Vagina (tissue), 2 donors: ENCODE measurements around the gene BFSP1.

Experiments
- POLR2A ChIP-seq, 2 donors: fragments of 450-650 bp; IDR thresholded peaks; one replicate each; pipeline ENCODE4 v1.6.1; 2017; ENCODE audit warnings: antibody characterized with exemption in 2 of 2, mild to moderate bottlenecking in 2 of 2, moderate library complexity in 2 of 2
- POLR2AphosphoS5 ChIP-seq, 2 donors: sonication (generic); formaldehyde crosslinking; IDR thresholded peaks; one replicate each; pipeline ENCODE4 v1.9.0; 2017; ENCODE audit warnings: antibody characterized with exemption in 2 of 2, mild to moderate bottlenecking in 2 of 2, low read depth in 1 of 2; ENCODE audit not compliant: insufficient read depth in 1 of 2
- TF ChIP-seq, protein P1 (sequence below), 3 experiments: fragments of 450-650 bp in 2 of 3; fragments of 200-600 bp in 1 of 3; sonication (generic) in 1 of 3; IDR thresholded peaks; one replicate each; pipeline ENCODE4 v1.5.1; 2017 to 2019; ENCODE audit warnings: antibody characterized with exemption in 3 of 3, mild to moderate bottlenecking in 2 of 3, moderate library complexity in 2 of 3

- TF ChIP-seq, protein P1, sequence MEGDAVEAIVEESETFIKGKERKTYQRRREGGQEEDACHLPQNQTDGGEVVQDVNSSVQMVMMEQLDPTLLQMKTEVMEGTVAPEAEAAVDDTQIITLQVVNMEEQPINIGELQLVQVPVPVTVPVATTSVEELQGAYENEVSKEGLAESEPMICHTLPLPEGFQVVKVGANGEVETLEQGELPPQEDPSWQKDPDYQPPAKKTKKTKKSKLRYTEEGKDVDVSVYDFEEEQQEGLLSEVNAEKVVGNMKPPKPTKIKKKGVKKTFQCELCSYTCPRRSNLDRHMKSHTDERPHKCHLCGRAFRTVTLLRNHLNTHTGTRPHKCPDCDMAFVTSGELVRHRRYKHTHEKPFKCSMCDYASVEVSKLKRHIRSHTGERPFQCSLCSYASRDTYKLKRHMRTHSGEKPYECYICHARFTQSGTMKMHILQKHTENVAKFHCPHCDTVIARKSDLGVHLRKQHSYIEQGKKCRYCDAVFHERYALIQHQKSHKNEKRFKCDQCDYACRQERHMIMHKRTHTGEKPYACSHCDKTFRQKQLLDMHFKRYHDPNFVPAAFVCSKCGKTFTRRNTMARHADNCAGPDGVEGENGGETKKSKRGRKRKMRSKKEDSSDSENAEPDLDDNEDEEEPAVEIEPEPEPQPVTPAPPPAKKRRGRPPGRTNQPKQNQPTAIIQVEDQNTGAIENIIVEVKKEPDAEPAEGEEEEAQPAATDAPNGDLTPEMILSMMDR (IDR thresholded peaks at IDR 0.05): no peak
- TF ChIP-seq POLR2A (IDR thresholded peaks at IDR 0.05) (no peak), POLR2AphosphoS5 (IDR thresholded peaks at IDR 0.05; ENCODE audit: insufficient read depth in 1 of 2, low read depth in 1 of 2) (no peak)
Observed at GRCh38 chr20:17515053-17515452, 16.1 kb downstream of the BFSP1 start.
